Effector memory CD8-positive, alpha-beta T cell (primary cell): ENCODE measurements around the gene MYL6B.
"Not testable (repeated sequence)": the region's sequence is repeated elsewhere in the genome, so short reads cannot be mapped to it uniquely, and the experiment has no call there.

Experiments used
- ATAC-seq: fragments of 150-1000 bp; cut with Tn5 transposase; replicated peaks from 2 replicates; pipeline ENCODE4 v1.10.0; 2021; ENCODE audit warnings: mild to moderate bottlenecking, moderate library complexity
- DNase-seq, 3 experiments: peaks; one replicate each; pipeline ENCODE4 v3.0.0; 2021
- H3K27ac Mint-ChIP-seq, 2 donors: one replicate each; pipeline ENCODE4 v1.8.0; 2022; ENCODE audit warnings: mild to moderate bottlenecking in 2 of 2, mixed read lengths in 2 of 2, moderate library complexity in 2 of 2
- H3K27me3 Mint-ChIP-seq, 2 donors: one replicate each; pipeline ENCODE4 v1.8.0; 2022; ENCODE audit warnings: mixed read lengths in 2 of 2
- H3K36me3 Mint-ChIP-seq: one replicate; pipeline ENCODE4 v1.8.0; 2022; ENCODE audit warnings: mild to moderate bottlenecking, moderate library complexity, mixed read lengths; ENCODE audit not compliant: insufficient read depth
- H3K4me1 Mint-ChIP-seq, 2 donors: one replicate each; pipeline ENCODE4 v1.8.0; 2022; ENCODE audit warnings: low read depth in 2 of 2, mixed read lengths in 2 of 2
- H3K4me3 Mint-ChIP-seq, 2 donors: one replicate each; pipeline ENCODE4 v1.8.0; 2022; ENCODE audit warnings: mild to moderate bottlenecking in 2 of 2, mixed read lengths in 2 of 2, moderate library complexity in 2 of 2
- H3K9me3 Mint-ChIP-seq, 2 donors: one replicate each; pipeline ENCODE4 v1.8.0; 2022; ENCODE audit warnings: mixed read lengths in 2 of 2

MYL6B gene

GRCh38 chr12:56188778-56189098 lies 36.4 kb downstream of the MYL6B start:
- ATAC-seq (peak; percentile 4), DNase-seq (peak in 2 of 3 experiments; percentile 6 to 16)
- Mint-ChIP-seq H3K9me3 (no peaks in the 10 kb centered on the region), H3K27ac (peak overlapping the region; percentile 99), H3K27me3 (no peaks in the 10 kb centered on the region), H3K4me1 (peaks cover 26 to 45% of the 10 kb centered on the region in 2 donors), H3K36me3 (peaks cover 60% of the 10 kb centered on the region), H3K4me3 (peak overlapping the region; percentile 94 to 98)

GRCh38 chr12:56189099-56189917 lies 36.9 kb downstream of the MYL6B start, which contains the start of gene SMARCC2:
TSS of gene SMARCC2 (minus strand) at chr12:56189483. CDS start at chr12:56189461, 22 bp downstream.
- ATAC-seq = peak; percentile 85
- Mint-ChIP-seq H3K4me1 (peaks cover 26 to 45% of the 10 kb centered on the region in 2 donors), H3K36me3 (peaks cover 54% of the 10 kb centered on the region), H3K27me3 (no peaks in the 10 kb centered on the region), H3K9me3 (no peaks in the 10 kb centered on the region), H3K4me3 (peak within 1 kb of the TSS; percentile 94 to 98), H3K27ac (peak within 1 kb of the TSS; percentile 99)
- peak; percentile 76 to 83 (median 77) for DNase-seq

- peak overlapping the region; percentile 94 to 98 for H3K4me3 Mint-ChIP-seq
- peak; percentile 60 to 70 (median 70) for DNase-seq
- H3K36me3 Mint-ChIP-seq = peaks cover 47% of the 10 kb centered on the region
- no peaks in the 10 kb centered on the region for H3K27me3 Mint-ChIP-seq
- peak; percentile 36 for ATAC-seq
- H3K9me3 Mint-ChIP-seq = no peaks in the 10 kb centered on the region
- peaks cover 26 to 45% of the 10 kb centered on the region in 2 donors for H3K4me1 Mint-ChIP-seq
- H3K27ac Mint-ChIP-seq = peak overlapping the region; percentile 99
Measured at GRCh38 chr12:56189918-56190694, 37.7 kb downstream of the MYL6B start.

- ATAC-seq (no peak), DNase-seq (no peak)
- peaks cover 41% of the 10 kb centered on the region for H3K36me3 Mint-ChIP-seq
- no peaks in the 10 kb centered on the region for H3K9me3 Mint-ChIP-seq
- H3K4me3 Mint-ChIP-seq = peak overlapping the region; percentile 94 to 98
- H3K27me3 Mint-ChIP-seq = no peaks in the 10 kb centered on the region
- H3K27ac Mint-ChIP-seq = peak overlapping the region; percentile 99
- H3K4me1 Mint-ChIP-seq = peaks cover 26 to 44% of the 10 kb centered on the region in 2 donors
Measured at GRCh38 chr12:56190695-56191155, 38.3 kb downstream of the MYL6B start.

- H3K4me3 Mint-ChIP-seq = no peak overlapping the region
- H3K4me1 Mint-ChIP-seq = peaks cover 23 to 36% of the 10 kb centered on the region in 2 donors
- H3K36me3 Mint-ChIP-seq = peaks cover 28% of the 10 kb centered on the region
- ATAC-seq = no peak
- H3K9me3 Mint-ChIP-seq = no peaks in the 10 kb centered on the region
- H3K27me3 Mint-ChIP-seq = no peaks in the 10 kb centered on the region
- peak overlapping the region; percentile 27 to 86 for H3K27ac Mint-ChIP-seq
- DNase-seq = no peak
Measured at GRCh38 chr12:56192582-56192981, 40.2 kb downstream of the MYL6B start.

- peak overlapping the region; percentile 27 to 86 for H3K27ac Mint-ChIP-seq
- no peak for ATAC-seq
- H3K27me3 Mint-ChIP-seq = no peaks in the 10 kb centered on the region
- H3K4me1 Mint-ChIP-seq = peaks cover 18 to 31% of the 10 kb centered on the region in 2 donors
- no peak overlapping the region for H3K4me3 Mint-ChIP-seq
- no peaks in the 10 kb centered on the region for H3K9me3 Mint-ChIP-seq
- peak; percentile 72 to 78 (median 77) for DNase-seq
- H3K36me3 Mint-ChIP-seq = peaks cover 25% of the 10 kb centered on the region
Measured at GRCh38 chr12:56193025-56193578, 40.7 kb downstream of the MYL6B start.

GRCh38 chr12:56196818-56197550 lies 44.6 kb downstream of the MYL6B start:
- not testable (repeated sequence) for ATAC-seq, DNase-seq, H3K4me1 Mint-ChIP-seq, H3K27me3 Mint-ChIP-seq, H3K27ac Mint-ChIP-seq, H3K9me3 Mint-ChIP-seq, H3K36me3 Mint-ChIP-seq, H3K4me3 Mint-ChIP-seq

GRCh38 chr12:56197921-56198635 lies 45.7 kb downstream of the MYL6B start:
- Mint-ChIP-seq H3K36me3 (no peaks in the 10 kb centered on the region), H3K27me3 (no peaks in the 10 kb centered on the region), H3K9me3 (no peaks in the 10 kb centered on the region), H3K27ac (peak overlapping the region in 1 of 2 donors; percentile 22), H3K4me3 (no peak overlapping the region), H3K4me1 (peaks cover 3 to 4% of the 10 kb centered on the region in 2 donors)
- ATAC-seq (no peak), DNase-seq (no peak)

GRCh38 chr12:56198836-56199235 lies 46.4 kb downstream of the MYL6B start:
- Mint-ChIP-seq H3K4me1 (no peaks in the 10 kb centered on the region), H3K9me3 (no peaks in the 10 kb centered on the region), H3K27me3 (no peaks in the 10 kb centered on the region), H3K4me3 (no peak overlapping the region), H3K27ac (peak overlapping the region in 1 of 2 donors; percentile 22), H3K36me3 (peaks cover 3% of the 10 kb centered on the region)
- ATAC-seq (no peak), DNase-seq (no peak)

GRCh38 chr12:56202366-56202765 lies 50.0 kb downstream of the MYL6B start:
- Mint-ChIP-seq H3K36me3 (peaks cover 31% of the 10 kb centered on the region), H3K4me3 (no peak overlapping the region), H3K27ac (peak overlapping the region; percentile 72 to 89), H3K4me1 (no peaks in the 10 kb centered on the region), H3K27me3 (no peaks in the 10 kb centered on the region), H3K9me3 (no peaks in the 10 kb centered on the region)
- ATAC-seq = no peak
- no peak for DNase-seq

GRCh38 chr12:56202838-56203237 lies 50.5 kb downstream of the MYL6B start:
- Mint-ChIP-seq H3K4me1 (no peaks in the 10 kb centered on the region), H3K27me3 (no peaks in the 10 kb centered on the region), H3K27ac (peak overlapping the region; percentile 72 to 89), H3K4me3 (no peak overlapping the region), H3K36me3 (peaks cover 31% of the 10 kb centered on the region), H3K9me3 (no peaks in the 10 kb centered on the region)
- DNase-seq (no peak), ATAC-seq (no peak)

- Mint-ChIP-seq H3K27ac (peak overlapping the region in 1 of 2 donors; percentile 14), H3K4me3 (no peak overlapping the region), H3K4me1 (no peaks in the 10 kb centered on the region), H3K27me3 (no peaks in the 10 kb centered on the region), H3K36me3 (peaks cover 39% of the 10 kb centered on the region), H3K9me3 (no peaks in the 10 kb centered on the region)
- DNase-seq = no peak
- no peak for ATAC-seq
Measured at GRCh38 chr12:56204275-56204674, 51.9 kb downstream of the MYL6B start.
